ENCODE results near the gene NCKAP5. TPM values are rescaled to one million over a fixed set of nuclear protein-coding genes. Genes with fewer than 3 reads are reported as not detected.

Gene NCKAP5
- total and polyA plus RNA-seq, 2 of the 13 experiments (the other 11 are each of a cell fraction or from before 2014, with no cell fraction given), result 0.01 TPM; not detected in 1

GRCh38 chr2:133287709-133288108 is 280.6 kb downstream of the NCKAP5 start:
- Histone ChIP-seq H3K4me3 (replicated peaks in 1 of 3; ENCODE audit: insufficient read depth in 1 of 3, low read depth in 2 of 3, low read length in 3 of 3) (no peak overlapping the region), H4K20me1 (ENCODE audit: insufficient read depth, low read length) (no peaks in the 10 kb centered on the region), H3K79me2 (ENCODE audit: insufficient read depth, low read length) (no peaks in the 10 kb centered on the region), H3K9ac (ENCODE audit: insufficient read depth, low read depth, low read length) (no peak overlapping the region), H3K4me2 (ENCODE audit: low read depth, low read length) (no peak overlapping the region), H3K4me1 (ENCODE audit: insufficient read depth, low read length) (no peaks in the 10 kb centered on the region), H3K27ac (ENCODE audit: extremely low read length, insufficient read depth, low read length) (no peak overlapping the region), H2AFZ (ENCODE audit: low read length) (no peak overlapping the region), H3K9me3 (ENCODE audit: low read length) (peaks cover 38% of the 10 kb centered on the region), H3K36me3 (replicated peaks in 1 of 2; ENCODE audit: control insufficient read depth in 1 of 2, insufficient read depth in 2 of 2, low read length in 2 of 2) (no peaks in the 10 kb centered on the region), H3K27me3 (ENCODE audit: control insufficient read depth in 1 of 2, insufficient read depth in 2 of 2, low read length in 2 of 2) (no peaks in the 10 kb centered on the region)
- in situ Hi-C loops (cut with HindIII; ENCODE audit: extremely low pct_ligation_motif_present, low pct_unique_long_range_greater_than_20kb), result no loop called here
- TF ChIP-seq ZNF446 (CRISPR knock-in tag; IDR thresholded peaks at IDR 0.05) (no peak), KDM2A (CRISPR knock-in tag; IDR thresholded peaks at IDR 0.05; ENCODE audit: borderline replicate concordance, low read depth) (no peak), ARNT (IDR thresholded peaks at IDR 0.05) (no peak), ZNF777 (CRISPR knock-in tag; IDR thresholded peaks at IDR 0.05) (no peak), ZNF562 (CRISPR knock-in tag; IDR thresholded peaks at IDR 0.05; ENCODE audit: borderline replicate concordance) (no peak), AFF4 (CRISPR knock-in tag; IDR thresholded peaks at IDR 0.05) (no peak), ZNF737 (CRISPR knock-in tag; IDR thresholded peaks at IDR 0.05; ENCODE audit: borderline replicate concordance) (no peak), SP4 (CRISPR knock-in tag; IDR thresholded peaks at IDR 0.05) (no peak), ZSCAN22 (CRISPR knock-in tag; IDR thresholded peaks at IDR 0.05) (no peak), XBP1 (CRISPR knock-in tag; IDR thresholded peaks at IDR 0.05) (no peak), ZNF710 (CRISPR knock-in tag; IDR thresholded peaks at IDR 0.05; ENCODE audit: borderline replicate concordance) (no peak), CSRNP2 (CRISPR knock-in tag; conservative IDR thresholded peaks at IDR 0.05; ENCODE audit: low read depth) (no peak), ERF (CRISPR knock-in tag; IDR thresholded peaks at IDR 0.05) (no peak), GLI4 (CRISPR knock-in tag; IDR thresholded peaks at IDR 0.05; ENCODE audit: borderline replicate concordance) (no peak), DMAP1 (CRISPR knock-in tag; IDR thresholded peaks at IDR 0.05) (no peak), TFE3 (CRISPR knock-in tag; IDR thresholded peaks at IDR 0.05) (no peak)
- intact Hi-C loops (cut with micrococcal nuclease; ENCODE audit: unreplicated experiment), result no loop called here
- no peak for FAIRE-seq
- no TSS peak for BruUV-seq (replicated peaks)
- no peak for ATAC-seq
- CTCF ChIA-PET (ENCODE audit: low intra/inter-chr PET ratio, low total read pairs), result no interaction called here
- DNase-seq (ENCODE audit: low spot score), result no peak
- whole genome bisulfite sequencing (ENCODE audit: low lambda C conversion rate), result 22% methylated on average over 2 of the region's 2 CpGs
- POLR2A ChIA-PET, result no interaction called here

Data from HepG2 (cell line).